ENCODE measurements around the gene RNASEH1.
"Not testable (repeated sequence)": the region's sequence is repeated elsewhere in the genome, so short reads cannot be mapped to it uniquely, and the experiment has no call there.

RNASEH1 gene

GRCh38 chr2:3588084-3588483, 30.0 kb upstream of the RNASEH1 start:
- DNase-seq, result no peak

- DNase-seq, result no peak
These were observed 29.3 kb upstream of the RNASEH1 start for GRCh38 chr2:3587432-3587831.

- DNase-seq, result no peak
These were observed 28.9 kb upstream of the RNASEH1 start for GRCh38 chr2:3587021-3587420.

- no peak for DNase-seq
These were observed 28.1 kb upstream of the RNASEH1 start for GRCh38 chr2:3586220-3586619.

- no peak for DNase-seq
These were observed 27.4 kb upstream of the RNASEH1 start for GRCh38 chr2:3585261-3586109.

GRCh38 chr2:3584608-3585260, 26.6 kb upstream of the RNASEH1 start:
- DNase-seq, result no peak

- no peak for DNase-seq
These were observed 25.9 kb upstream of the RNASEH1 start for GRCh38 chr2:3584076-3584475.

- no peak for DNase-seq
These were observed 23.5 kb upstream of the RNASEH1 start for GRCh38 chr2:3581367-3582262.

- DNase-seq, result no peak
These were observed 22.3 kb upstream of the RNASEH1 start for GRCh38 chr2:3580449-3580848.

- DNase-seq, result no peak
These were observed 20.9 kb upstream of the RNASEH1 start for GRCh38 chr2:3578987-3579386.

- DNase-seq, result not testable (repeated sequence)
These were observed 18.1 kb upstream of the RNASEH1 start for GRCh38 chr2:3576263-3576630.

- no peak for DNase-seq
These were observed 17.6 kb upstream of the RNASEH1 start for GRCh38 chr2:3575534-3576262.

GRCh38 chr2:3574155-3574554, 16.0 kb upstream of the RNASEH1 start:
- no peak for DNase-seq

- DNase-seq, result no peak
These were observed 14.5 kb upstream of the RNASEH1 start for GRCh38 chr2:3572620-3573019.

GRCh38 chr2:3571284-3571683, 13.2 kb upstream of the RNASEH1 start:
- DNase-seq, result no peak

- not testable (repeated sequence) for DNase-seq
These were observed 11.5 kb upstream of the RNASEH1 start for GRCh38 chr2:3569656-3570055.

- no peak for DNase-seq
These were observed 8.7 kb upstream of the RNASEH1 start for GRCh38 chr2:3566806-3567205.

GRCh38 chr2:3565117-3565516, 7.0 kb upstream of the RNASEH1 start:
- DNase-seq, result no peak

- DNase-seq, result no peak
These were observed 5.4 kb upstream of the RNASEH1 start for GRCh38 chr2:3563521-3563976.

- no peak for DNase-seq
These were observed 411 bp downstream of the RNASEH1 start for GRCh38 chr2:3557639-3558204.

- no peak for DNase-seq
These were observed 4.2 kb downstream of the RNASEH1 start for GRCh38 chr2:3553946-3554345.

- no peak for DNase-seq
These were observed 10.2 kb downstream of the RNASEH1 start for GRCh38 chr2:3547915-3548314.
